ENCODE results near the gene AHRR.

DNA sequence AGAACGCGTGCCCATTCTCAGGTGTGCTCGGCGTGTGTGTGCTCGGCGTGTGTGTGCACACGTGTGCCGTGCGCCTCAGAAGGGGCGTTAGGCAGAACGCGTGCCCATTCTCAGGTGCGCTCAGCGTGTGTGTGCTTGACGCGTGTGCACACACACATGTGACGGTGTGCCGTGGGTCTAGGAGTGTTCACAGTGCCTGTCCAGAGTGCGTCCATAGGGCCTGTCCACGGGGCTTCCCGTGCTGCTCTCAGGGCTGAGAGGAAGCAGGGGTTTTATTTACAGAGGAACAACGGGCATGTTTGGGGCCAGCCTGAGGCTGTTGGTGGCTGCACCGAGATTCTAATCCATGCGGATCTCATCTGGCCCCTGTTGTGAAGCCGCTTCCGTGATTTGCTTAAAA is 14.2 kb upstream of the AHRR start:
- TF ChIP-seq, protein P1, sequence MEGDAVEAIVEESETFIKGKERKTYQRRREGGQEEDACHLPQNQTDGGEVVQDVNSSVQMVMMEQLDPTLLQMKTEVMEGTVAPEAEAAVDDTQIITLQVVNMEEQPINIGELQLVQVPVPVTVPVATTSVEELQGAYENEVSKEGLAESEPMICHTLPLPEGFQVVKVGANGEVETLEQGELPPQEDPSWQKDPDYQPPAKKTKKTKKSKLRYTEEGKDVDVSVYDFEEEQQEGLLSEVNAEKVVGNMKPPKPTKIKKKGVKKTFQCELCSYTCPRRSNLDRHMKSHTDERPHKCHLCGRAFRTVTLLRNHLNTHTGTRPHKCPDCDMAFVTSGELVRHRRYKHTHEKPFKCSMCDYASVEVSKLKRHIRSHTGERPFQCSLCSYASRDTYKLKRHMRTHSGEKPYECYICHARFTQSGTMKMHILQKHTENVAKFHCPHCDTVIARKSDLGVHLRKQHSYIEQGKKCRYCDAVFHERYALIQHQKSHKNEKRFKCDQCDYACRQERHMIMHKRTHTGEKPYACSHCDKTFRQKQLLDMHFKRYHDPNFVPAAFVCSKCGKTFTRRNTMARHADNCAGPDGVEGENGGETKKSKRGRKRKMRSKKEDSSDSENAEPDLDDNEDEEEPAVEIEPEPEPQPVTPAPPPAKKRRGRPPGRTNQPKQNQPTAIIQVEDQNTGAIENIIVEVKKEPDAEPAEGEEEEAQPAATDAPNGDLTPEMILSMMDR (conservative IDR thresholded peaks at IDR 0.05; ENCODE audit: low read depth, low read length), result no peak
- TF ChIP-seq EZH2phosphoT487 (IDR thresholded peaks at IDR 0.05; ENCODE audit: borderline replicate concordance, low read length), result no peak
